ENCODE data around the gene KCNK3. TPM values are rescaled to one million over a fixed set of nuclear protein-coding genes. Genes with fewer than 3 reads are reported as not detected.
"Not testable (repeated sequence)": the region's sequence is repeated elsewhere in the genome, so short reads cannot be mapped to it uniquely, and the experiment has no call there.

Gene KCNK3
- total and polyA plus RNA-seq, 2 of the 13 experiments (the other 11 are each of a cell fraction or from before 2014, with no cell fraction given) = not detected

- DNase-seq (ENCODE audit: low spot score); H3K79me2 ChIP-seq (ENCODE audit: insufficient read depth, low read length); H3K4me1 ChIP-seq (ENCODE audit: insufficient read depth, low read length); H3K9ac ChIP-seq (ENCODE audit: insufficient read depth, low read depth, low read length); CTCF ChIA-PET (ENCODE audit: low intra/inter-chr PET ratio, low total read pairs); ATAC-seq; FAIRE-seq; in situ Hi-C loops (cut with HindIII; ENCODE audit: extremely low pct_ligation_motif_present, low pct_unique_long_range_greater_than_20kb); H3K27ac ChIP-seq (ENCODE audit: extremely low read length, insufficient read depth, low read length); H2AFZ ChIP-seq (ENCODE audit: low read length); POLR2A ChIA-PET; H3K36me3 ChIP-seq (replicated peaks in 1 of 2; ENCODE audit: control insufficient read depth in 1 of 2, insufficient read depth in 2 of 2, low read length in 2 of 2); H4K20me1 ChIP-seq (ENCODE audit: insufficient read depth, low read length); intact Hi-C loops (cut with micrococcal nuclease; ENCODE audit: unreplicated experiment); H3K4me2 ChIP-seq (ENCODE audit: low read depth, low read length); H3K9me3 ChIP-seq (ENCODE audit: low read length); H3K4me3 ChIP-seq (replicated peaks in 1 of 3; ENCODE audit: insufficient read depth in 1 of 3, low read depth in 2 of 3, low read length in 3 of 3); BruUV-seq (replicated peaks): not testable (repeated sequence)
- H3K27me3 ChIP-seq (ENCODE audit: control insufficient read depth in 1 of 2, insufficient read depth in 2 of 2, low read length in 2 of 2) = peaks cover 2 to 49% of the 10 kb centered on the region in 2 experiments; a peak in 3 of 5 replicates
- 10% methylated on average over 1 of the region's 1 CpG for WGBS (ENCODE audit: low lambda C conversion rate)
- TF ChIP-seq PCBP1 (IDR thresholded peaks at IDR 0.05; ENCODE audit: borderline replicate concordance, low read depth, low read length) = 0 out of 2 replicates have a peak, but pooled peaks have one; percentile 53
- peak; percentile 90 for TF ChIP-seq PCBP2 (optimal IDR thresholded peaks at IDR 0.05; ENCODE audit: low read depth, low read length, poor library complexity, severe bottlenecking)
- peak; percentile 66 for TF ChIP-seq HNRNPK (IDR thresholded peaks at IDR 0.05; ENCODE audit: low read depth, low read length, poor library complexity, severe bottlenecking)
Measured at GRCh38 chr2:26655120-26655519, 37.4 kb upstream of the KCNK3 start.

GRCh38 chr2:26655611-26656195 is 36.8 kb upstream of the KCNK3 start:
- Histone ChIP-seq H3K4me2 (ENCODE audit: low read depth, low read length) (no peak overlapping the region), H4K20me1 (ENCODE audit: insufficient read depth, low read length) (no peaks in the 10 kb centered on the region), H3K79me2 (ENCODE audit: insufficient read depth, low read length) (no peaks in the 10 kb centered on the region), H3K9me3 (ENCODE audit: low read length) (no peaks in the 10 kb centered on the region), H2AFZ (ENCODE audit: low read length) (no peak overlapping the region), H3K4me1 (ENCODE audit: insufficient read depth, low read length) (no peaks in the 10 kb centered on the region), H3K27ac (ENCODE audit: extremely low read length, insufficient read depth, low read length) (no peak overlapping the region), H3K27me3 (ENCODE audit: control insufficient read depth in 1 of 2, insufficient read depth in 2 of 2, low read length in 2 of 2) (peaks cover 2 to 44% of the 10 kb centered on the region in 2 experiments; a peak in 3 of 5 replicates), H3K36me3 (replicated peaks in 1 of 2; ENCODE audit: control insufficient read depth in 1 of 2, insufficient read depth in 2 of 2, low read length in 2 of 2) (no peaks in the 10 kb centered on the region), H3K9ac (ENCODE audit: insufficient read depth, low read depth, low read length) (no peak overlapping the region), H3K4me3 (replicated peaks in 1 of 3; ENCODE audit: insufficient read depth in 1 of 3, low read depth in 2 of 3, low read length in 3 of 3) (no peak overlapping the region)
- in situ Hi-C loops (cut with HindIII; ENCODE audit: extremely low pct_ligation_motif_present, low pct_unique_long_range_greater_than_20kb) = no loop called here
- WGBS (ENCODE audit: low lambda C conversion rate) = 54% methylated on average over 9 of the region's 9 CpGs
- BruUV-seq (replicated peaks) = no TSS peak
- POLR2A ChIA-PET = no interaction called here
- DNase-seq (ENCODE audit: low spot score) (no peak), FAIRE-seq (no peak), ATAC-seq (no peak)
- intact Hi-C loops (cut with micrococcal nuclease; ENCODE audit: unreplicated experiment) = no loop called here
- CTCF ChIA-PET (ENCODE audit: low intra/inter-chr PET ratio, low total read pairs) = no interaction called here
- TF ChIP-seq ZNF83 (CRISPR knock-in tag; IDR thresholded peaks at IDR 0.05; ENCODE audit: borderline replicate concordance) = no peak
- TF ChIP-seq ZNF788 (CRISPR knock-in tag; IDR thresholded peaks at IDR 0.05; ENCODE audit: borderline replicate concordance) = no peak
- TF ChIP-seq ZNF292 (CRISPR knock-in tag; IDR thresholded peaks at IDR 0.05; ENCODE audit: borderline replicate concordance, low read depth) = no peak
- no peak for TF ChIP-seq MXD3 (CRISPR knock-in tag; IDR thresholded peaks at IDR 0.05)
- TF ChIP-seq AHDC1 (CRISPR knock-in tag; IDR thresholded peaks at IDR 0.05; ENCODE audit: borderline replicate concordance) = no peak
- TF ChIP-seq MAZ (IDR thresholded peaks at IDR 0.05; ENCODE audit: borderline replicate concordance, low read depth, low read length) = no peak
- TF ChIP-seq MAZ (CRISPR knock-in tag; IDR thresholded peaks at IDR 0.05; ENCODE audit: low read depth) = no peak
- TF ChIP-seq ZNF274 (CRISPR knock-in tag; IDR thresholded peaks at IDR 0.05) = no peak
- no peak for TF ChIP-seq CBFB (CRISPR knock-in tag; IDR thresholded peaks at IDR 0.05)

Data from HepG2 (cell line).